RKO (cell line): ENCODE data around the gene MAP1B.
"Not testable (repeated sequence)": the region's sequence is repeated elsewhere in the genome, so short reads cannot be mapped to it uniquely, and the experiment has no call there.

ENCODE experiments used
- DNase-seq: peaks from one replicate; pipeline ENCODE4 v3.0.0-alpha.2; 2016; ENCODE audit warnings: low spot score

MAP1B gene

GRCh38 chr5:72161951-72162350 is 54.7 kb downstream of the MAP1B start:
- peak; percentile 12 for DNase-seq

GRCh38 chr5:72163349-72163983 is 56.2 kb downstream of the MAP1B start:
- no peak for DNase-seq

- no peak for DNase-seq
These were observed 59.0 kb downstream of the MAP1B start for GRCh38 chr5:72166070-72166979.

- DNase-seq, result no peak
These were observed 60.0 kb downstream of the MAP1B start for GRCh38 chr5:72167257-72167656.

GRCh38 chr5:72167804-72168203 is 60.5 kb downstream of the MAP1B start:
- DNase-seq, result no peak

- DNase-seq, result no peak
These were observed 62.8 kb downstream of the MAP1B start for GRCh38 chr5:72170101-72170500.

GRCh38 chr5:72171181-72171580 is 63.9 kb downstream of the MAP1B start:
- not testable (repeated sequence) for DNase-seq

- no peak for DNase-seq
These were observed 64.4 kb downstream of the MAP1B start for GRCh38 chr5:72171667-72172066.

GRCh38 chr5:72172786-72173185 is 65.5 kb downstream of the MAP1B start:
- no peak for DNase-seq

GRCh38 chr5:72177538-72177937 is 70.3 kb downstream of the MAP1B start:
- no peak for DNase-seq

- DNase-seq, result peak; percentile 7
These were observed 71.9 kb downstream of the MAP1B start for GRCh38 chr5:72179028-72179815.

- no peak for DNase-seq
These were observed 72.7 kb downstream of the MAP1B start for GRCh38 chr5:72179816-72180440.

GRCh38 chr5:72180925-72181324 is 73.7 kb downstream of the MAP1B start:
- no peak for DNase-seq

GRCh38 chr5:72182686-72183085 is 75.4 kb downstream of the MAP1B start:
- no peak for DNase-seq

GRCh38 chr5:72183101-72183520 is 75.8 kb downstream of the MAP1B start:
- DNase-seq, result no peak

- DNase-seq, result no peak
These were observed 77.1 kb downstream of the MAP1B start for GRCh38 chr5:72184408-72184807.

GRCh38 chr5:72185496-72186329 is 78.4 kb downstream of the MAP1B start:
- no peak for DNase-seq

GRCh38 chr5:72187388-72188075 is 80.3 kb downstream of the MAP1B start:
- DNase-seq, result no peak

- DNase-seq, result no peak
These were observed 80.9 kb downstream of the MAP1B start for GRCh38 chr5:72188166-72188565.

- DNase-seq, result no peak
These were observed 81.9 kb downstream of the MAP1B start for GRCh38 chr5:72189146-72189545.

GRCh38 chr5:72191404-72191803 is 84.1 kb downstream of the MAP1B start:
- DNase-seq, result no peak
